Panc1 (cell line): Measurements from ENCODE around the gene GOLGA1. TPM values are rescaled to one million over a fixed set of nuclear protein-coding genes. Genes with fewer than 3 reads are reported as not detected.

Experiments
- ATAC-seq: fragments of 200-7000 bp; cut with Tn5 transposase; 2 replicates; pipeline ENCODE4 v1.9.1; 2020; ENCODE audit warnings: mild to moderate bottlenecking, moderate library complexity
- BruUV-seq: library from RNA; stranded (reverse); fragments of 400-500 nt; replicated peaks from 2 replicates; lab custom pipeline; 2021; lab: Mats Ljungman, UMichigan
- CTCF ChIA-PET: fragments of 300-600 bp; sonication (Branson Sonifier 250); formaldehyde crosslinking; loops from one replicate; lab custom pipeline; 2022; ENCODE audit warnings: antibody characterized with exemption; lab: Charles Lee
- POLR2A ChIA-PET: fragments of 300-600 bp; sonication (Branson Sonifier 250); formaldehyde crosslinking; loops from one replicate; lab custom pipeline; 2022; ENCODE audit warnings: antibody characterized with exemption; lab: Charles Lee
- DNase-seq: peaks from one replicate; pipeline ENCODE4 v3.0.0-alpha.2; 2010; ENCODE audit warnings: low read depth, low spot score
- H3K27ac ChIP-seq: 2 replicates; pipeline ENCODE4 v1.5.1; 2011; ENCODE audit warnings: mild to moderate bottlenecking, low read length, inconsistent platforms
- H3K27me3 ChIP-seq: fragments of 200-500 bp; sonication (Bioruptor generic); 2 replicates; pipeline ENCODE4 v1.6.0; 2014; ENCODE audit warnings: low read length, inconsistent platforms; ENCODE audit not compliant: control insufficient read depth, insufficient read depth
- H3K36me3 ChIP-seq: fragments of 200-500 bp; sonication (Bioruptor generic); 2 replicates; pipeline ENCODE4 v1.5.1; 2014; ENCODE audit warnings: inconsistent platforms, mild to moderate bottlenecking, low read length, moderate library complexity; ENCODE audit not compliant: control insufficient read depth, insufficient read depth
- H3K4me1 ChIP-seq: 2 replicates; pipeline ENCODE4 v1.5.1; 2011; ENCODE audit warnings: inconsistent platforms, mild to moderate bottlenecking, low read length, moderate library complexity; ENCODE audit not compliant: control insufficient read depth, insufficient read depth
- H3K4me3 ChIP-seq, 2 experiments: 2 replicates each; pipeline ENCODE4 v1.5.1; 2011 to 2012; ENCODE audit warnings: low read depth in 2 of 2, low read length in 2 of 2, mild to moderate bottlenecking in 2 of 2, inconsistent platforms in 1 of 2, moderate library complexity in 1 of 2
- H3K9me3 ChIP-seq: fragments of 200-500 bp; sonication (Bioruptor generic); 2 replicates; pipeline ENCODE4 v1.5.1; 2014; ENCODE audit warnings: low read depth, mild to moderate bottlenecking, inconsistent platforms, low read length, moderate library complexity; ENCODE audit not compliant: control insufficient read depth, insufficient read depth
- POLR2AphosphoS5 ChIP-seq: IDR thresholded peaks from 2 replicates; pipeline ENCODE4 v1.6.1; 2012; ENCODE audit warnings: mild to moderate bottlenecking, low read depth, low read length, moderate library complexity
- SIN3A ChIP-seq: IDR thresholded peaks from 2 replicates; pipeline ENCODE4 v1.6.1; 2012; ENCODE audit warnings: low read depth, mild to moderate bottlenecking, low read length, moderate library complexity, borderline replicate concordance; ENCODE audit not compliant: insufficient read depth
- TCF7L2 ChIP-seq: IDR thresholded peaks from 2 replicates; pipeline ENCODE4 v1.6.1; 2011; ENCODE audit warnings: mild to moderate bottlenecking, low read depth, low read length, inconsistent platforms
- in situ Hi-C: cut with HindIII; loops from 2 replicates; pipeline ENCODE4 v1.10.0; 2016; ENCODE audit warnings: low sequenced_read_pairs, low pct_unique_long_range_greater_than_20kb
- intact Hi-C: fragments of 100-400 bp; cut with micrococcal nuclease; formaldehyde crosslinking; loops from one replicate; pipeline ENCODE4 v1.10.0; 2022; ENCODE audit not compliant: unreplicated experiment
- total RNA-seq: library from RNA; stranded (reverse); gene quantifications from one replicate; pipeline ENCODE4 v1.2.1, GENCODE V29; 2021; ENCODE audit not compliant: unreplicated experiment
- TF ChIP-seq, protein P1 (sequence below), 2 experiments: IDR thresholded peaks; 2 replicates each; pipeline ENCODE4 v1.6.1; 2011 to 2012; ENCODE audit warnings: low read depth in 2 of 2, control low read depth in 1 of 2, low read length in 1 of 2, mild to moderate bottlenecking in 1 of 2, moderate library complexity in 1 of 2; ENCODE audit not compliant: insufficient read depth in 1 of 2
- TF ChIP-seq, protein P2 (sequence below): fragments of 450-650 bp; IDR thresholded peaks from 2 replicates; pipeline ENCODE4 v1.5.1; 2017; ENCODE audit warnings: mild to moderate bottlenecking

GOLGA1 gene
- total RNA-seq, 1 experiment from 2014 or later: 15.5 TPM

DNA sequence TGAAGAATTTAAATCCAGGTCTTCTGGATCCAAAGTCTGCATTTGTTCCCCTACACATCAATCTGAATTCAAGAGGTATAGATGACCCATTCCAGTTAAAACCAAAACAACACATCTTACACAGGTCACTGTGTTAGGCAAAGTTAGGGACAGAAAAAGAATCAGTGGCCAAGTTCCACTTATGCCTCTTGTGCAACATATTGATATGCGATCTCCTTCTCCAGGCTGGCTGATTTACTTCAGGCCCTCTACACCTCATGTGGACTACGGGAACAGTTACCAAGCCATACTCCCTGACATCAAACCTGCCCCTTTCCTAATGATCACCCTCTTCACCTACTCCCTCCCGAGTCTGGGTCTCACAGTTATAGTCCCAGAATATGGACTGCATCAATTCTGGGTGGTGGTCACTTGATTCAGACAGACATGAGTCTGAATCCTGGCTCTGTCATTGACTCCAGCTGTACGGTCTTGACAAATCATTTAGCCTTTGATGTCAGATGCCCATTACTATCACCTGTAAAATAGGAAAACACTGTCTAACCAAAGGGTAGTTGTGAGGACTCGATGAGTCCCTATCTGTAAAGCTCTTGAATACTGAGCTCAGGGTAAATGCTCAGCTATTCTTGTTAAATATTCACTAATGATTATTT, 26.0 kb downstream of the GOLGA1 start:
- intact Hi-C loops (no loop called here), in situ Hi-C loops (no loop called here)
- Histone ChIP-seq H3K27me3 (no peaks in the 10 kb centered on the region), H3K36me3 (peaks cover 2% of the 10 kb centered on the region; the same call in 1 of the 2 replicates), H3K27ac (no peak overlapping the region), H3K4me3 (no peak overlapping the region), H3K9me3 (no peaks in the 10 kb centered on the region), H3K4me1 (no peaks in the 10 kb centered on the region)
- ChIA-PET CTCF (no interaction called here), POLR2A (no interaction called here)
- BruUV-seq: TSS peak; percentile 45
- no peak for DNase-seq
- TF ChIP-seq TCF7L2 (no peak), SIN3A (no peak), POLR2AphosphoS5 (no peak)
- TF ChIP-seq, protein P1, sequence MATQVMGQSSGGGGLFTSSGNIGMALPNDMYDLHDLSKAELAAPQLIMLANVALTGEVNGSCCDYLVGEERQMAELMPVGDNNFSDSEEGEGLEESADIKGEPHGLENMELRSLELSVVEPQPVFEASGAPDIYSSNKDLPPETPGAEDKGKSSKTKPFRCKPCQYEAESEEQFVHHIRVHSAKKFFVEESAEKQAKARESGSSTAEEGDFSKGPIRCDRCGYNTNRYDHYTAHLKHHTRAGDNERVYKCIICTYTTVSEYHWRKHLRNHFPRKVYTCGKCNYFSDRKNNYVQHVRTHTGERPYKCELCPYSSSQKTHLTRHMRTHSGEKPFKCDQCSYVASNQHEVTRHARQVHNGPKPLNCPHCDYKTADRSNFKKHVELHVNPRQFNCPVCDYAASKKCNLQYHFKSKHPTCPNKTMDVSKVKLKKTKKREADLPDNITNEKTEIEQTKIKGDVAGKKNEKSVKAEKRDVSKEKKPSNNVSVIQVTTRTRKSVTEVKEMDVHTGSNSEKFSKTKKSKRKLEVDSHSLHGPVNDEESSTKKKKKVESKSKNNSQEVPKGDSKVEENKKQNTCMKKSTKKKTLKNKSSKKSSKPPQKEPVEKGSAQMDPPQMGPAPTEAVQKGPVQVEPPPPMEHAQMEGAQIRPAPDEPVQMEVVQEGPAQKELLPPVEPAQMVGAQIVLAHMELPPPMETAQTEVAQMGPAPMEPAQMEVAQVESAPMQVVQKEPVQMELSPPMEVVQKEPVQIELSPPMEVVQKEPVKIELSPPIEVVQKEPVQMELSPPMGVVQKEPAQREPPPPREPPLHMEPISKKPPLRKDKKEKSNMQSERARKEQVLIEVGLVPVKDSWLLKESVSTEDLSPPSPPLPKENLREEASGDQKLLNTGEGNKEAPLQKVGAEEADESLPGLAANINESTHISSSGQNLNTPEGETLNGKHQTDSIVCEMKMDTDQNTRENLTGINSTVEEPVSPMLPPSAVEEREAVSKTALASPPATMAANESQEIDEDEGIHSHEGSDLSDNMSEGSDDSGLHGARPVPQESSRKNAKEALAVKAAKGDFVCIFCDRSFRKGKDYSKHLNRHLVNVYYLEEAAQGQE (IDR thresholded peaks at IDR 0.05; ENCODE audit: insufficient read depth in 1 of 2, low read depth in 2 of 2, low read length in 1 of 2): no peak
- TF ChIP-seq, protein P2, sequence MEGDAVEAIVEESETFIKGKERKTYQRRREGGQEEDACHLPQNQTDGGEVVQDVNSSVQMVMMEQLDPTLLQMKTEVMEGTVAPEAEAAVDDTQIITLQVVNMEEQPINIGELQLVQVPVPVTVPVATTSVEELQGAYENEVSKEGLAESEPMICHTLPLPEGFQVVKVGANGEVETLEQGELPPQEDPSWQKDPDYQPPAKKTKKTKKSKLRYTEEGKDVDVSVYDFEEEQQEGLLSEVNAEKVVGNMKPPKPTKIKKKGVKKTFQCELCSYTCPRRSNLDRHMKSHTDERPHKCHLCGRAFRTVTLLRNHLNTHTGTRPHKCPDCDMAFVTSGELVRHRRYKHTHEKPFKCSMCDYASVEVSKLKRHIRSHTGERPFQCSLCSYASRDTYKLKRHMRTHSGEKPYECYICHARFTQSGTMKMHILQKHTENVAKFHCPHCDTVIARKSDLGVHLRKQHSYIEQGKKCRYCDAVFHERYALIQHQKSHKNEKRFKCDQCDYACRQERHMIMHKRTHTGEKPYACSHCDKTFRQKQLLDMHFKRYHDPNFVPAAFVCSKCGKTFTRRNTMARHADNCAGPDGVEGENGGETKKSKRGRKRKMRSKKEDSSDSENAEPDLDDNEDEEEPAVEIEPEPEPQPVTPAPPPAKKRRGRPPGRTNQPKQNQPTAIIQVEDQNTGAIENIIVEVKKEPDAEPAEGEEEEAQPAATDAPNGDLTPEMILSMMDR: no peak
- ATAC-seq: no peak

DNA sequence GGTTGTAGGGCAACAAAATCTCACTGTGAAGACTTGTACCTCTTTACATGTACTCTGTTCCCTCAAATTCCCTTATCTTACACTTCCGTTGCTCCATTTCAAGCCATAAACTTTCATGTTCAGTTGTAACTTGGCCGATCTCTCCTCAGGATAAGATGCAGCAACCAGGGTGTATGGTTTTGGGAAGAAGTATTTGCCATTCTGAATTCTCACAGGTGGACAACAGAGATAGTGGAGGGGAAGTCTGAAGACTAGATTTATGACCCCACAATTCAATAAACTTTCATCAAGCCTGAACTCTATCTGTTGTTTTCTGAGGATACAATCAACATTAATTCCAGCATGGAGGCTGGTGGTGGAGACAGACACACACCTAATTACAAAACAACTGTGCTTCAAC, 27.5 kb downstream of the GOLGA1 start:
- intact Hi-C loops: no loop called here
- ATAC-seq (no peak), DNase-seq (no peak)
- Histone ChIP-seq H3K4me3 (no peak overlapping the region), H3K9me3 (no peaks in the 10 kb centered on the region), H3K27me3 (no peaks in the 10 kb centered on the region), H3K36me3 (no peaks in the 10 kb centered on the region), H3K27ac (no peak overlapping the region), H3K4me1 (no peaks in the 10 kb centered on the region)
- CTCF ChIA-PET: no interaction called here
- no TSS peak for BruUV-seq
- TF ChIP-seq POLR2AphosphoS5 (no peak), TCF7L2 (no peak), SIN3A (no peak)
- TF ChIP-seq, protein P1 (IDR thresholded peaks at IDR 0.05; ENCODE audit: insufficient read depth in 1 of 2, low read depth in 2 of 2, low read length in 1 of 2): no peak
- TF ChIP-seq, protein P2: no peak
- POLR2A ChIA-PET: no interaction called here
- in situ Hi-C loops: no loop called here
